Keratinocyte (primary cell): Measurements from ENCODE around the gene GMPS.

Experiments used
- EZH2 ChIP-seq: IDR thresholded peaks from one replicate; pipeline ENCODE4 v1.6.1; 2012; ENCODE audit warnings: inconsistent platforms, mild to moderate bottlenecking, low read length, moderate library complexity
- TF ChIP-seq, protein P1 (sequence below), 3 experiments: IDR thresholded peaks in 1 of 3; conservative IDR thresholded peaks in 1 of 3; optimal IDR thresholded peaks in 1 of 3; 2 replicates in 2 of 3; 3 replicates in 1 of 3; pipeline versions ENCODE3 to v1.5.1; 2011; ENCODE audit warnings: low read length in 3 of 3, mild to moderate bottlenecking in 3 of 3, moderate library complexity in 2 of 3, control low read depth in 1 of 3, inconsistent platforms in 1 of 3; ENCODE audit not compliant: insufficient read depth in 2 of 3; ENCODE audit errors: extremely low read depth in 1 of 3

DNA sequence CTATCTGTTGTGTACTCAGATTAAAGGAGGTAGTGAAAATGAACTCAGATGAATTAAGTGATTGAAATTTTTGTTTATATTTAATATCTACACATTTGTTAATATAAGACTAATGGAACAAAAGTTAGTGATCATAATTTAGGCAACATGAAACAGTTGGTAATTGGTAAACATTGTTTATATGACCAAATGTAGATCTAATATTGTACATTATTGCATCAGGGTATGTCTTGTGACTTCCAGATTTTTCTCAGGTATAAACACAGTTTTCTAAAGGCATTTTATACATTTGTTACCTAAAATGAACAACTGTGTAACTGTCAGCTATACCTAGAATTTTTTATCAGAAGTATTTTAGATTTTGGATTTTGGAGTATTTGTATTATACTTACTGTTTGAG is 14.8 kb downstream of the GMPS start:
- TF ChIP-seq EZH2, result no peak
- TF ChIP-seq, protein P1, sequence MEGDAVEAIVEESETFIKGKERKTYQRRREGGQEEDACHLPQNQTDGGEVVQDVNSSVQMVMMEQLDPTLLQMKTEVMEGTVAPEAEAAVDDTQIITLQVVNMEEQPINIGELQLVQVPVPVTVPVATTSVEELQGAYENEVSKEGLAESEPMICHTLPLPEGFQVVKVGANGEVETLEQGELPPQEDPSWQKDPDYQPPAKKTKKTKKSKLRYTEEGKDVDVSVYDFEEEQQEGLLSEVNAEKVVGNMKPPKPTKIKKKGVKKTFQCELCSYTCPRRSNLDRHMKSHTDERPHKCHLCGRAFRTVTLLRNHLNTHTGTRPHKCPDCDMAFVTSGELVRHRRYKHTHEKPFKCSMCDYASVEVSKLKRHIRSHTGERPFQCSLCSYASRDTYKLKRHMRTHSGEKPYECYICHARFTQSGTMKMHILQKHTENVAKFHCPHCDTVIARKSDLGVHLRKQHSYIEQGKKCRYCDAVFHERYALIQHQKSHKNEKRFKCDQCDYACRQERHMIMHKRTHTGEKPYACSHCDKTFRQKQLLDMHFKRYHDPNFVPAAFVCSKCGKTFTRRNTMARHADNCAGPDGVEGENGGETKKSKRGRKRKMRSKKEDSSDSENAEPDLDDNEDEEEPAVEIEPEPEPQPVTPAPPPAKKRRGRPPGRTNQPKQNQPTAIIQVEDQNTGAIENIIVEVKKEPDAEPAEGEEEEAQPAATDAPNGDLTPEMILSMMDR (optimal IDR thresholded peaks at IDR 0.05 in 1 of 3, IDR thresholded peaks at IDR 0.05 in 1 of 3, conservative IDR thresholded peaks at IDR 0.05 in 1 of 3; ENCODE audit: extremely low read depth in 1 of 3, insufficient read depth in 2 of 3, low read length in 3 of 3), result no peak
